GM12873 (cell line): ENCODE results near the gene MCM10.

ENCODE experiments used
- TF ChIP-seq, protein P1 (sequence below): IDR thresholded peaks from 2 replicates; pipeline ENCODE4 v1.5.1; 2012; ENCODE audit warnings: low read depth, mild to moderate bottlenecking, moderate library complexity, low read length, control low read depth; ENCODE audit not compliant: insufficient read depth; ENCODE audit errors: missing control alignments

MCM10 gene

DNA sequence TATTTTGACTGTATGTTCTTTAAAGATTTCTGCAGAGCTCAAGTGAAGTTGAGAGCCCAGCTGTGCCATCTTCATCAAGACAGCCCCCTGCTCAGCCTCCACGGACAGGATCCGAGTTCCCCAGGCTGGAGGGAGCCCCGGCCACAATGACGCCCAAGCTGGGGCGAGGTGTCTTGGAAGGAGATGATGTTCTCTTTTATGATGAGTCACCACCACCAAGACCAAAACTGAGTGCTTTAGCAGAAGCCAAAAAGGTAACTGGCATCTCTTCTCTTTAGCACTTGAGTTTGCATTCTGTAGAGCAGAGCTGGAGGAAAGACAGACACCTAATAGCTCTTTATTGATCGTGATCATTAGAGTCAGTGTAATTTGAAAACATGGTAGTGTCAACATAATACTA is 33.7 kb downstream of the MCM10 start:
- TF ChIP-seq, protein P1, sequence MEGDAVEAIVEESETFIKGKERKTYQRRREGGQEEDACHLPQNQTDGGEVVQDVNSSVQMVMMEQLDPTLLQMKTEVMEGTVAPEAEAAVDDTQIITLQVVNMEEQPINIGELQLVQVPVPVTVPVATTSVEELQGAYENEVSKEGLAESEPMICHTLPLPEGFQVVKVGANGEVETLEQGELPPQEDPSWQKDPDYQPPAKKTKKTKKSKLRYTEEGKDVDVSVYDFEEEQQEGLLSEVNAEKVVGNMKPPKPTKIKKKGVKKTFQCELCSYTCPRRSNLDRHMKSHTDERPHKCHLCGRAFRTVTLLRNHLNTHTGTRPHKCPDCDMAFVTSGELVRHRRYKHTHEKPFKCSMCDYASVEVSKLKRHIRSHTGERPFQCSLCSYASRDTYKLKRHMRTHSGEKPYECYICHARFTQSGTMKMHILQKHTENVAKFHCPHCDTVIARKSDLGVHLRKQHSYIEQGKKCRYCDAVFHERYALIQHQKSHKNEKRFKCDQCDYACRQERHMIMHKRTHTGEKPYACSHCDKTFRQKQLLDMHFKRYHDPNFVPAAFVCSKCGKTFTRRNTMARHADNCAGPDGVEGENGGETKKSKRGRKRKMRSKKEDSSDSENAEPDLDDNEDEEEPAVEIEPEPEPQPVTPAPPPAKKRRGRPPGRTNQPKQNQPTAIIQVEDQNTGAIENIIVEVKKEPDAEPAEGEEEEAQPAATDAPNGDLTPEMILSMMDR, result no peak

DNA sequence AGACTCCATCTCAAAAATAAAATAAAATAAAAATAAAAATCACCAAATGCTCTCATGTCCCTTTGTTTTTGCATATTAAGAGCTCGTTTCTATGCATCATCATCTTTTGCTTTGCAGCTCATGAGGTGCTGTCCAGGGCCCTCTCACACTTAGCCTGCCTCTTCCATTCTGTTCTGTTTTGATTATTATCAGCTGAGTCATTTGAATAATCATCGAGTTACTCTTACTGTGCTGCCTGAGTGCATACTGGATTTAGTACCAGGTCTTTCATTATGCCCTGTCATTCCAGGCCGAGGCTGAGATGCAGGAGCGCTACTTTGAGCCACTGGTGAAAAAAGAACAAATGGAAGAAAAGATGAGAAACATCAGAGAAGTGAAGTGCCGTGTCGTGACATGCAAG is 39.8 kb downstream of the MCM10 start:
- TF ChIP-seq, protein P1, result no peak

DNA sequence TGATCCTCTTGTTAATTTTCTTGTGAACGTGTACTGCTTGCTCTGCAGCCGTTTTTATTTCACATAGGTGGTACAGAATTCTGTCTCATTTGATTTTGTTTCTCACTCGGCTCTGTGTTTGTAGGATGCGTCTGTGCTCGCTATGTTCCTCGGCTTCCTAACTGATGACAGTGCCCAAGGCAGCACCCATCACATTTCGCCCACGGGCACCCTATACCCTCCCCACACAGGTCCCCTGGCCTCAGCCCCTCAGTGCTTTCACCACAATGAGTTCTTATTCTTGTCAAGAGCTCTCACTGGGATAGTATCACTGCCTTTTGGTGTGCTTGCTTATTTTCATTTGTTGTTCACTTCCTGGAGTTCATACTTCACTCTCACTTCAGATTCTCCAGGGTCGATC is 44.7 kb downstream of the MCM10 start:
- TF ChIP-seq, protein P1, result no peak

DNA sequence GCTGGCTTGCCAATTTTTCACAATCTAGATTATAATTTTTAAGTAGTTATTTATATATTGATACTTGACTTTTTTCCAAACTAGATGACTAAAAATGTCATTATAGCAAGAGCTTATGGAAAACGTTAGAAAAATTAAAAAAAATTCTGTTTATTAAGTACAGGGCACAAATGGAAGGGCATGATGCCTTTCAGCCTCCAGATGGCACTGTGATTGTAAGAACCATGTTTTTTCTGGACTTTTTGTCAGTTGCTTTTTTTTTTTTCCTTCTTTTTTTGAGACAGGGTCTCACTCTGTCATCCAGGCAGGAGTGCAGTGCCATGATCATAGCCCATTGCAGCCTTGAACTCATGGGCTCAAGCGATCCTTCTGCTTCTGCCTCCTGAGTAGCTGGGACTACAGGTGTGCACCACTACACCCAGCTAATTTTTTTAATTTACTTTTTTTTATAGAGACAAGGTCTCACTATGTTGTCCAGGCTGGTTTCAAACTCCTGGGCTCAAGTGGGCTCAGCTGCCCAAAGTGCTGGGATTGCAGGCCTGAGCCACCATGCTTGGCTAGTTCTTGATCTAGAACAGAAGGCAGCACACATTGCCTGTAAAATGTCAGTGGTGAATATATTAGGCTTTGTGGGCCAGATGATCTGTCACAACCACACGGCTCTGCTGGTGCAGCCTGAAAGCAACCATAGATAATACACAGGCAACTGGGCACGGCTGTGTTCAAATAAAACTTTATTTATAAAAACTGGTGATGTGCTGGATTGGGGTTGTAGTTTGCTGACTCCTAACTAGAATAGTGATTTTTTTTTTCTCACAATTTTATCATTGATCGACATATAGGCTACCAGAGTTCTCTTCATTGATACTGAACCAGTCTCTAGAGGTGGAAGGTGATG is 45.4 kb downstream of the MCM10 start:
- TF ChIP-seq, protein P1, result peak; percentile 49

DNA sequence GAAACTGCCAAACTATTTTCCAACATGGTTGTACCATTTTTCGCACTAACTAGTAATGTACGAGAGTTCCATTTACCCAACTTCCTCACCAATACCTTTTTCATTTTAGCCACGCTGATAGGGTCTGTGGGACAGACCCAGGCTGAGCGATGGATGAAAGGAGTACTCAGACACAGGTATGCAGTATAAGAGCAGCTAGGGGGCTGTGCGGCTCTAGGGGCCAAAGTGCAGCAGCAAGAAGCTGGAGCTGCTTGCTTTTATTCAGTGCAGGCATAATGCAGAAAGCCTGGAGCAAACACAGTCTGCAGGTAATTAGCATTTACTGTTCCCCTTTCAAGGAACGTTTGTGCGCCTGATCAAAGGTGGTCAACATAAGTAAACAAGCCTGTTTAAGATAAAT is 51.8 kb downstream of the MCM10 start:
- TF ChIP-seq, protein P1, result no peak

DNA sequence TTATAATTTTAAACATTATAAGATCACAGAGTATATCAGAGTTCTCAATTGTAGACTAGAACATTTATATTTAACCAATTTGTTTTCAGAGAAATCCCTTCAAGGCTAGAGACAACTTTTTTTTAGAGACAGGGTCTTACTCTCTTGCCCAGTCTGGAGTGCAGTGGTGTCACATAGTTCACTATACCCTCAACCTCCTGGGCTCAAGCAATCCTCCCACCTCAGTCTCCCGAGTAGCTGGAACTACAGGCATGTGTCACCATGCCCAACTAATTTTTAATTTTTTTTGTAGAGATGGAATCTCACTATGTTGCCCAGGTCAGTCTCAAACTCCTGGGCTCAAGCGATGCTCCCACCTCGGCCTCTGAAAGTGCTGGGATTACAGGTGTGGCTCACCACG is 57.5 kb downstream of the MCM10 start:
- TF ChIP-seq, protein P1, result no peak

DNA sequence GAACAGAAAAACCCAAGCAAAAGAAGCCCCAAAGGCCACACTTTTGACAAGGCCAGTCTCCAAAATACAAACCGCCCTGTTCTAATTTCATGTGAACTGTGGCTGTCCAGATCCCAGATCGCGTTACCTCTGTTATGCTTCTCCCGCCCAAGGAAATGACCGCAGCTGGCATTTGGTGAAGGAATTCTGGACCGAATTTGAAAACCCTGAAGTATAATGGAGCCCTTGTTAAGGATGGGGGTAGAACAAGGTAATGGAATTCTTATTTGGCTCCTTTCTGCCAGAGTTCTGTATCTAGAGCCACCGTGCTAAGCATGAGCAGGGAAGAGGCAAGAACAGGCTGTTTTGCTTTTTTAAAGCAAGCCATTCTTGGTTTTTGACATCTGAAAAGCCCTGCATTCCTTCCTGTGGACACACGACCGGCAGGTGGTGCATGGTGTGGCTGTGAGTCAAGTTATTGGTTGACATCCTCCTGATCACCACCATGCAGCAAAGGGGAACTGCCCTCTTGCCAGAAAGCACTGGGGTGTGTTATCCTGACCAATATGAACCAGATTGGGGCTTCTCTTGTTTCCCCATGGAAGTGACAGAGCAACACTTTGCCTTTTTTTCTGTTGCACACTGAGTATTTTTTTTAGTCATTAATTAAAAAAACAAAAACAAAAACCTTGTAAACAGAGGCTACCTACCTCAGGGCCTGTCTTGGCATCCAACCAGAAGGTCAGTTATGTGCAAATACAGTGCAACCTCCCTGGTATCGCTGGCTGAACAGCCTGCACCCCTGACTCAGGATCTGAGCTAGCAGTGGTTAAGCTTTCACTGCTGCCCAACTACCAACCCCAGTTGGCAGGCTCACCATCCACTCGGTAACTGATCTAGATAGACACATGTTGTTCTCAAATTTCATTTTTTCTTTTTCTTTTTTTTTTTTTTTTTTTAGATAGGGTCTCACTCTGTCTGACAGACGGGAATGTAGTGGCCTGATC is 58.6 kb downstream of the MCM10 start:
- TF ChIP-seq, protein P1, result peak; percentile 31
